ENCODE results near the gene USP6NL.

USP6NL gene

DNA sequence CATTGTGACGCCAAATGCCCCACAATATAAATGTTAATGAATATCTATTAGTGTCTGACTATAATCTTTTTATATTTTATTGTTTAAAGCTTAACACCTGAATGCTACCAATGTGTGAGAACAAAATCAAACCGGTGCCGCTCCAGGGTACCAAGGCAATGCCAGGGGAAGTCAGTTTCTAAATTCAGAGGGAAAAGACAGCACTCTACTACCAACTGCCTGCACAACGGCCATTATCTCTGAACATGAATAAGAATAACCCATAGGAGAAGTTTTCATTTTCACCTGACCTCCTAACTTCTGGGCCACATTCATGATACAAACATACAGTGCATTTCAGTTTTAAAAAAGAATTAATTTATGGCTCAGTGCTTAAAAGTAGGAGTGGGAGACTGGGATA is 21.7 kb downstream of the USP6NL start:
- DNase-seq = no peak

DNA sequence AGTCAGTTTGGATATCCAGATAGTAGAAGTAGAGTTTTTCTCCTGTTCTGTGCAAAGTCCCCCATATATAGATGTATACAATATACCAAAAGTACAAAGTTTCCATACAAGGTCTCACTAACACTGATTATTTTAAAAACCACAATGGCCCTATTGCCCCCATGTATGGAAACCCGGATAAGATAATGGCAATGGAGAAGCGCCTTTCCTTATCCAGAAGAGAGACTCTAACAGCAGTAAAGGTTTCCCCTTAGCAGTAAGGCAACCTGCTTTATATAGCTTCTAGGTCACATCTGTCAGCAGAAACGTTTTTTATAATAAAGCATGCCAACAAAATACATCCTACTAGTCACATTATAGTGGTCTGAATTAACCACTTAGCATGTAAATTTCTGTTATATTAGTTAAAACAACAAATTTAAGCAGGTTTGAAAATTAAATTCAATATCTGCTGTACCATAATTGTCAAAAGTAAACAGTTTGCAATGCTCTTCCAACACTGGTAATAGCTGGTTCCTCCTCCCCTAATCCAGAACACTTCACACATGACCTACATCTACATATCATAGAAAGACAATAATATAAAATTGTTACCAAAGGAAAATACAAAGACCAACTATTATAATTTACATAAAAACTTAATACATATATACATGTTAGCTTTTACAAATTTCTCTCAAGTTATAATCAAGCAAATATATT is 22.4 kb downstream of the USP6NL start:
- no peak for DNase-seq

DNA sequence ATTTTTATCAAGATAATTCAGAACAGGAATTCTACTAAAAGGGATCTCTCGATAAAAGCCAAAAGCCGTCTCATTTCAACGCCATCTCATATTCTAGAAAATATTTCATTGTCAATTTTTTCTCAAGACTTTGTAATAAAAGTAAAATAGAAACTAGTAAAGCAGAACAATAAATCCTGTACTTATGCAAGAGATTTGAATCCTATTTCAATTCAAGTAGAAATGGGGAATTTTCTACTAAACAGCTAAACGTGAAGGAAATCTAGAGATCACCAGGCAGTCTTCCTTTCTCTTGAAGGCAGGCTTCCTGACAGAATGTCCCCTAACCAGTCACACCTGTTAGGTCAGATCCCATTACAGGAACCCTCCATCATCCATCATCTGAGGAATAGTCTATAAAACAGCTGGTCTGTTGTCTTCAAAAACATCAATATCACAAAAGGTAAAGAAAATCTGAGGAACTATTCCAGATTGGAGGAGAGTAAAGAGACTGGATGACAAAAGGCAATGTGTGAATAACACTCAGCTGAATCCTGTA is 23.7 kb downstream of the USP6NL start:
- DNase-seq = no peak

DNA sequence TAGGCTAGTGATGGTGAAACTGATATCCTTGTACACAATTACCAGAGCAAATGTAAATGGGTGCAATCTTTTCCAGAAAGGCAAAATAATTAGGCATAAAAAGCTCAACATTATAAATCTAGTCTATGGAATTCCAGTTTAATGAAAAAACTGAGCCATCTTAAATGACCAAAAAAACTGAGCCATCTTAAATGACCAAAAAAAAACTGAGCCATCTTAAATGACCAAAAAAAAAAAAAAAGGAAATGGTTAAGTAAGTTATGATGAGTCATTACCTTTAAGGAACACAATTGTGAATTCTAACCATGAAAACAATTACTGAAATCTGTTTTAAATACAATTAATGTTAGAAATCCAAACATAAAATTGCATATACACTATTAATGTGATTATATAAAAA is 25.3 kb downstream of the USP6NL start:
- DNase-seq = no peak

GRCh38 chr10:11581213-11581612 is 30.2 kb downstream of the USP6NL start:
- no peak for DNase-seq

DNA sequence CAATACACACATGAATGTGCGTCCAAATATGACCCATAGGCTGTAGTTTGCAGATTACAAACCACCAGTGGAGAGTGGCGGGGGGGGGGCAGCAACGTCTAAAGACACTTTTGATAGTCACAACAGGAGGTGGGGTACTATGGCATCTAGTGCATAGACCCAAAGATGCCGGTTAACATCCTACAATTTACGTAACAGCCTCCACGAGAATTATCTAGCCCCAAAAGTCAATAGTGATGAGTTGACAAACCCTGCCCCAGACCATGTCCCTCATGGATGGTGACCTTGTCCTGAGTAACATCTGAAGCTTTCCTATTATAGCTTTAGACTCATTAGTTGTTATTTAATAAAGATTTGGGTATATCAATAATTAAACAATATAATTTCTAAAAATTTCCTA is 31.6 kb downstream of the USP6NL start:
- DNase-seq = no peak

DNA sequence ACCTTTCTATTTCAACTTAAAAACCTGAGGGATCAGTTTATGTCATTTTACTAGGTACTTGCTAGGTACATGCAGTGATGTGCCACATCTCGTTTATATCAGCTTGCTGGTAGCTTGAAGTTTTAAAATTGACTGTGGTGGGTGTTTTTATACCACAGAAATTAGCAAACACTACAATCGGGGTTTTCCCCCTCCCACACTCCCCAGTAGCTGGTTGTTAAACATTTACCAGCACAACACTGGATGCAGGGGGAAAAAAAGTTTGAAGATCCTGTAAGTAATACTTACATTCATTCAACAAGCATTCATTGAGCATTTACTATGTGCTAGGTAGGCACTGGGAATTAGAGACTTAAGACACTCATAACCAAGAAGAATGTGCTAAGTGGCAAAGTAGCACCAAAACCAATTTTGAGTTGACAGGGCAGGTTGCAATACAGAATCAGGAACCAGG is 32.6 kb downstream of the USP6NL start:
- no peak for DNase-seq

DNA sequence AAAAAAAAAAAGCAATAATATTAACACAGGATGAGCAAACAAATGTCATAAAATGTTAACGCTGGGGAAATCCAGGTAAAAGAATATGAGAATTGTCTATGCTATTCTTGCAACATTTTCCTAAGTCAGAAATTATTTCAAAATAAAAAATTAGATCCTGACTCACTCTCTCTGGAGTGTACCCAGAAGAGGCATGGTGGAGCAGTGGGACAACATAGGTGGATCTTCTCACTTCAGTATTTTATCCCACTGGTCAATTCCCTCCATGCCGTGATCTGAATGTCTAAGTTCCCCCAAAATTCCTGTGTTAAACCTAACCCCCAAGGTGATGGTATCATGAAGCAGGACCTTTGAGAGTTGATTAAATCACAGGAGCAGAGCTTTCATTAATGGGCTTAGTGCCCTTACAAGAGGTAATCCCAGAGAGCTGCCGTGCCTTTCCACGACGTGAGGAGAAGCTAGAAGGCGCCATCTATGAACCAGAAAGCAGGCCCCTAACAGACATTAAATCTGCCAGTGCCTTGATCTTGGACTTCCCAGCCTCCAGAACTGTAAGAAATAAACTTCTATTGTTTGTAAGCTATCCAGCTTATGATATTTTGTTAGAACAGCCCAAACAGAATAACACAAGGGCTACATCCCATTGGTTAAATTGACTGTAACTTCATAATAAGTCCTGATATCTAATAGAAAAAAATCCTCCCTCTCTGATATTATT is 35.2 kb downstream of the USP6NL start:
- no peak for DNase-seq

DNA sequence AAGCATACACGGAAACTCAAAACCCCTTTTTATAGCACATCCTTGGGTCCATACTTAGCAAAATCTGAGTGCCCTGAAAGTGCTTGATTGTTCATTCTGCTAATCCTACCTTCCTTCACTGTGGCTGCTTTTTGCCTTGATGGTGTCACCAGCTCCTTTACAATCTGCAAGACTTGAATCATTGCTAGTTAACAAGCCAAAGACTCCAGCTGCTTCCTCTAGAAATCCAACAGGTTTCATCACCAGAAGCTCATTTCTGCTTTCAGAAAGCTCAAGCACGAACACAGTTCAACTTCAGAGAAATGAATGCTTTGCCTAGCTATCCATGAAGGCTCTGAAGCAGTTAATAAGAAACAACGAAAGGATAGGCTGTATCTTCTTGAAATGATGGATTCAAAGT is 38.0 kb downstream of the USP6NL start:
- no peak for DNase-seq

DNA sequence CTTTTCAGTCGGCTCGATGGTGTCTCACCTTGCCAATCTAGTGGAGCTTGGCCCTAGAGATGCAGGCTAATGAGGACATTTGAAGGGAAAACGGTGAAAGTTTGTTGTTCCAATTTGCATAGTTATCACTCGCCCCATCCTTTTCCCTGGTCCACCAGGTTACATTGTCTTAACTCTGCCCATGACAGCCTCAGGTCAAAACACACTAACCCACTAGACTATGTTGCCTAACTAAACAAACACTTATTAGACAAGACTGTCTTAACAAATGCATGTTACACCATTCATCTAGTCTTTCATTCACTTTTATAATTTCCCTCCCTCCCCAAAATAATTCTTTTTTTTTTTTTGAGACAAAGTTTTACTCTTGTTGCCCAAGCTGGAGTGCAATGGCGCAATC is 40.7 kb downstream of the USP6NL start:
- DNase-seq = no peak

- DNase-seq = no peak
Measured at GRCh38 chr10:11569471-11569870, 42.0 kb downstream of the USP6NL start.

GRCh38 chr10:11568578-11568977 is 42.9 kb downstream of the USP6NL start:
- no peak for DNase-seq

GRCh38 chr10:11564741-11565140 is 46.7 kb downstream of the USP6NL start:
- DNase-seq = no peak

- no peak for DNase-seq
Measured at GRCh38 chr10:11563936-11564335, 47.5 kb downstream of the USP6NL start.

- no peak for DNase-seq
Measured at GRCh38 chr10:11562888-11563287, 48.6 kb downstream of the USP6NL start.

GRCh38 chr10:11560076-11560709 is 51.3 kb downstream of the USP6NL start:
- no peak for DNase-seq

- DNase-seq = no peak
Measured at GRCh38 chr10:11557967-11558366, 53.5 kb downstream of the USP6NL start.

GRCh38 chr10:11557513-11557912 is 53.9 kb downstream of the USP6NL start:
- DNase-seq = no peak

DNA sequence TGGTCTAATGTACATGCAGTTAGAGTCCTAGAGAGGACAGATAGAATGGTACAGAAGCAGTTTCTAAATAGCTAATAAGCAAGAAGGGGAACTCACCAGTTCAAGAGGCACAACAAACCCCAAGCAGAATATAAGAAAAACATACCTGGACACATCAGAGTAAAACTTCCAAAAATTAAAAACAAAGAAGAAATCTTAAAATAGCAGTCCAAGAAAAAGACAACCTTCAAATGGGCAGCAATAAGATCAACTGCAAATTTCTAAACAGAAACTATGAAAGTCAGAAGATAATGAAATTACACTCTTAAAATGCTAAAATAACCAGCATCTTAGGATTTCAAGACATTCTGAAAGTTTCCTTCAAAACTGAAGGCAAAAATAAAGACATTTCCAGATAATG is 55.9 kb downstream of the USP6NL start:
- no peak for DNase-seq

DNA sequence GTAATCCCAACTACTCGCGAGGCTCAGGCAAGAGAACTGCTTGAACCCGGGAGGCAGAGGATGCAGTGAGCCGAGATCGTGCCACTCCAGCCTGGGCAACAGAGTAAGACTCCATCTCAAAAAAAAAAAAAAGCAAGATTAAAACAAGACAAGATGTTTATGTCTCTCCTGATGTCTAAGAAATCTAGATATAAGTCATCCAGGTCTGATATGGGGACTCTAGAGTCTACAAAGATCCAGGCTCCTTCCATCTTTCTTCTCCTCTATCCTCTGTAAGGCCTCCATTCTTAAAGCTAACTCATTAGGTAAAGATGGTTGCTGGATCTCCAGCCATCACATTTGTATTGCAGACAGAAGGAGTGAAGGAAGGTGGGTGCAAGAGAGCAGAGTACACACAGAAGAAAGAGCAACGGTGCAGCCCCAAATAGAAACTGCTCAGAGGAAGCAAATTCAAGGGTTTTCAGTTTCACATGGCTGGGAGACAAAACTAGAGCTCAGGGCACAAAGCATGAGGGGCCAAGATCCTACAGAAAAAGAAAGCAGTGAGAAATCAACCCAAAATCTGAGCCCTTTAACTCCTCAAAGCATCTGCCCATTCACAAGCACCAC is 57.6 kb downstream of the USP6NL start:
- no peak for DNase-seq

DNA sequence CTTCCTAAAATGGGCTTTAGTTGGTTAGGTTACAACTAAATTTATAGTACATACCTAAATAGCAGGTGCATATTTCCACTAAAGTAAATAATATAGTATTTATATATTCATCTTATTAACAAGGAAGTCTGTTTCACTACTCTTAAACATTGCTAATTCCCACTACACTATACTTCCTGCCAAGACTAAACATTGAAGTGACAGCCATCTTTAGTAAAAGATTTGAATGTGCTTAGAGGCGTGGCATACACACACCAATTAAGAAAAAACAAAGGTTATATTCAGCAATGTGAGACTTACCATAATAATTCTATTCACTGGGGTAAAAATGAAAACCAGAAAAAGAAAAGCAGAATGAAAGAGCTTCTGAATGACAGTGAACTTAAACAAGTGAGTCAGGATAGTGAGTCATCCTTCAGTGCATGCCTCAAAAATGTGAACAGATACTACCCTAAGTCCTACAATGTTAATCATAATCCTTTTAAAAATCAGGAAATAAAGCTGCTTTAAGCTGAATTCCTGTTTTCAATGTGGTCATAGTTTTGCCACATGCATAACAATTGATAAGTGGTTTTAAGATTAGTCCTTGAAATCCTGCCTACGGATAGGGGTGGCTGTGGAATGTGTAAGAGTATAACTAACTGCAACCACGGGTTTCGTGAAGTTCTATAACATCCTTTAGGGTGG is 59.4 kb downstream of the USP6NL start:
- no peak for DNase-seq

DNA sequence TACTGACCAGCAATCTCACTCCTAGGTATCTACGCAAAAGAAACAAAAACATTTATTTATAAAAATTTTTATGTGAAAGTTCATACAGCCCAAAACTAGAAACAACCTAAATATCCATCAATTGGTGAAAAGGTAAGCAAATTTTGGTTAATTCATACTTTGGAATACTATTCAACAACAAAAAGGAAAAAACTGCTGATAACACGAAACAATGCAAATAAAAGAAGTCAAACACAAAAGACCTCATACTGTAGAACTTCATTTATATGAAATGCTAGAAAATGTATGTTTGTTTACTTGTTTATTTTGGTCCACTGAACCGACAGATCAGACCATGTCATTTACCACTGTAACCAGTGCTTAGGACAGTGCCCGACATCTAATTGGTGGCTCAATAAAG is 60.3 kb downstream of the USP6NL start:
- no peak for DNase-seq

DNA sequence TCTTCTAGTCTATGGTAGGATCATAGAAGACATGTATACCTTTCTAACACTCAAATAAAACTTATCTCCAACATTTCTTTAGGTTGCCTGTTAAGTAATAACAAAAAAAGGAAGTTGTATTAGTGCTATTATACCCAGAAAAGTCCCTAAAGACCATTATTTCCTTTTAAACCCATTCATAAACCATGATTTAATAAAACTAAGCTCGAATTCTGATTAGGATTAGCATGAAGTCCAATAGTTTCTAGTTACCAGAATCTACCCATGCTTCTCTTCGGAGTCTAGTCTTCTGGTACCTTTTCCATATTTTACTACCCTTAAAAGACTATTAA is 62.7 kb downstream of the USP6NL start:
- DNase-seq = no peak
